Breast epithelium (tissue), 4 donors: ENCODE measurements around the gene CASP3. TPM values are rescaled to one million over a fixed set of nuclear protein-coding genes. Genes with fewer than 3 reads are reported as not detected.

Source experiments
- DNase-seq, 2 donors: peaks; one replicate each; pipeline ENCODE4 v3.0.0-alpha.2; 2019; ENCODE audit warnings: low spot score in 2 of 2
- H3K27ac ChIP-seq, 2 donors: fragments of 200-600 bp; sonication (generic) in 1 of 2; one replicate each; pipeline ENCODE4 v1.5.1; 2016 to 2019; ENCODE audit warnings: mild to moderate bottlenecking in 1 of 2
- H3K27me3 ChIP-seq, 2 donors: fragments of 200-600 bp; sonication (generic) in 1 of 2; one replicate each; pipeline versions ENCODE4 v1.5.1 to v1.6.0; 2017 to 2019; ENCODE audit warnings: control low read depth in 1 of 2, mild to moderate bottlenecking in 1 of 2
- H3K36me3 ChIP-seq: fragments of 200-600 bp; one replicate; pipeline ENCODE4 v1.5.1; 2019
- H3K4me1 ChIP-seq, 2 donors: fragments of 200-600 bp; sonication (generic); one replicate each; pipeline ENCODE4 v1.5.1; 2016 to 2019; ENCODE audit warnings: control low read depth in 1 of 2
- H3K4me3 ChIP-seq, 3 donors: fragments of 200-600 bp; sonication (generic); 1 replicate in 2 of 3; 2 replicates in 1 of 3; pipeline ENCODE4 v1.5.1; 2016 to 2019; ENCODE audit warnings: mild to moderate bottlenecking in 3 of 3, moderate library complexity in 2 of 3
- H3K9me3 ChIP-seq, 2 donors: fragments of 200-600 bp; sonication (generic) in 1 of 2; one replicate each; pipeline ENCODE4 v1.5.1; 2016 to 2019; ENCODE audit warnings: control low read depth in 1 of 2
- POLR2A ChIP-seq: fragments of 450-650 bp; IDR thresholded peaks from one replicate; pipeline ENCODE4 v1.6.1; 2016; ENCODE audit warnings: antibody characterized with exemption, mild to moderate bottlenecking, moderate library complexity
- POLR2AphosphoS5 ChIP-seq, 3 donors: sonication (generic); formaldehyde crosslinking; IDR thresholded peaks; one replicate each; pipeline ENCODE4 v1.6.1; 2017; ENCODE audit warnings: antibody characterized with exemption in 3 of 3
- intact Hi-C: fragments of 100-400 bp; cut with DNase I; formaldehyde crosslinking; loops from one replicate; pipeline ENCODE4 v1.15.1; 2023; ENCODE audit warnings: low total_unique reads
- total RNA-seq, 3 donors: library from RNA; depleted of rRNA; stranded (reverse); fragments of >200 nt; gene quantifications; one replicate each; pipeline ENCODE4 v1.1.0, GENCODE V29; 2016
- TF ChIP-seq, protein P1 (sequence below), 3 donors: fragments of 450-650 bp; IDR thresholded peaks; one replicate each; pipeline ENCODE4 v1.5.1; 2016 to 2017; ENCODE audit warnings: antibody characterized with exemption in 3 of 3, mild to moderate bottlenecking in 3 of 3, moderate library complexity in 3 of 3

The CASP3 gene
- total RNA-seq, 3 donors from 2014 or later = 16.4 to 20.9 (median 16.6) TPM

DNA sequence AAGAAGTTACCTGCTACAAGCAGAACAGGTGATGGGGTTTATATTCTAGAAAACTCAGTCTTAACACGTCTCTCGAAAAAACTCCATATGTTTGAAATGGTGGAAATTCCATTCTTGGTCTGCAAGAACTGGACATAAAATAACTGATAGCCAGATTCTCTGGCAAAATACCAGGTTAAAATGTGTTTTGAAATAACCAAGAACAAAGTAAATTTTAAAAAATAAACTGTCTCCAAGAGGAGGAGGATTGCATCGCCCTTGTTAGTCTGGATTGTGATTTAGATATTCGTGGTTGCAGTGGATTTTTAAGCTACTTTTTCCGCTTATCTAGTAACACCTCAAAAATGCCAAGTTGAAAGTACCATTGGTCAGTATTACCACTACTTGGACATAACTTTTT is 43.8 kb upstream of the CASP3 start:
- Histone ChIP-seq H3K4me3 (no peak overlapping the region), H3K9me3 (no peaks in the 10 kb centered on the region), H3K27me3 (no peaks in the 10 kb centered on the region), H3K27ac (no peak overlapping the region), H3K4me1 (no peaks in the 10 kb centered on the region), H3K36me3 (no peaks in the 10 kb centered on the region)
- TF ChIP-seq, protein P1, sequence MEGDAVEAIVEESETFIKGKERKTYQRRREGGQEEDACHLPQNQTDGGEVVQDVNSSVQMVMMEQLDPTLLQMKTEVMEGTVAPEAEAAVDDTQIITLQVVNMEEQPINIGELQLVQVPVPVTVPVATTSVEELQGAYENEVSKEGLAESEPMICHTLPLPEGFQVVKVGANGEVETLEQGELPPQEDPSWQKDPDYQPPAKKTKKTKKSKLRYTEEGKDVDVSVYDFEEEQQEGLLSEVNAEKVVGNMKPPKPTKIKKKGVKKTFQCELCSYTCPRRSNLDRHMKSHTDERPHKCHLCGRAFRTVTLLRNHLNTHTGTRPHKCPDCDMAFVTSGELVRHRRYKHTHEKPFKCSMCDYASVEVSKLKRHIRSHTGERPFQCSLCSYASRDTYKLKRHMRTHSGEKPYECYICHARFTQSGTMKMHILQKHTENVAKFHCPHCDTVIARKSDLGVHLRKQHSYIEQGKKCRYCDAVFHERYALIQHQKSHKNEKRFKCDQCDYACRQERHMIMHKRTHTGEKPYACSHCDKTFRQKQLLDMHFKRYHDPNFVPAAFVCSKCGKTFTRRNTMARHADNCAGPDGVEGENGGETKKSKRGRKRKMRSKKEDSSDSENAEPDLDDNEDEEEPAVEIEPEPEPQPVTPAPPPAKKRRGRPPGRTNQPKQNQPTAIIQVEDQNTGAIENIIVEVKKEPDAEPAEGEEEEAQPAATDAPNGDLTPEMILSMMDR (IDR thresholded peaks at IDR 0.05) = no peak
- TF ChIP-seq POLR2A = no peak
- TF ChIP-seq POLR2AphosphoS5 (IDR thresholded peaks at IDR 0.05) = no peak
- DNase-seq = no peak
- intact Hi-C loops = no loop called here

- TF ChIP-seq POLR2AphosphoS5 (IDR thresholded peaks at IDR 0.05) = no peak
- TF ChIP-seq POLR2A = no peak
- TF ChIP-seq, protein P1 (IDR thresholded peaks at IDR 0.05) = no peak
- DNase-seq = no peak
- Histone ChIP-seq H3K4me1 (no peaks in the 10 kb centered on the region), H3K4me3 (no peak overlapping the region), H3K36me3 (no peaks in the 10 kb centered on the region), H3K27me3 (no peaks in the 10 kb centered on the region), H3K27ac (no peak overlapping the region), H3K9me3 (no peaks in the 10 kb centered on the region)
- intact Hi-C loops = no loop called here
Observed at GRCh38 chr4:184689681-184690080, 40.4 kb upstream of the CASP3 start.

DNA sequence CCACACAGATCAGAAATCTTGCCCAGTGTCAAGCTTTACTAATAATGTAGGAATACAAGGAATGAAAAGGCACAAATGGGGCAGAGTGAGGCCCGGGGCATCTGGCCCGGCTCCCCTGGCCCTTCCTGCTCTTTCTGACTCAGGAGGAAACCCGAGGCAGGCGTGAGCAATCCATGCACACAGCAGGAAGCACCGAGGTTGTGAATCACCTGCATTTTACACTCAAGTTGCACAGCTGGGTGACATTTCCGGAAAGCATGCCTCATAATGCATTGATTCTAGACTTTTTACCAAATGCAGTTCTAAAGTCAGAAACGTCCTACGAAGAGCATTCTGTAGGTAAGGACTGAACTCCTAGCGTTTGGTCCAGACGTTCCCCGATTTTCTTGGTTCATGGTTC is 39.2 kb upstream of the CASP3 start:
- Histone ChIP-seq H3K36me3 (no peaks in the 10 kb centered on the region), H3K27me3 (no peaks in the 10 kb centered on the region), H3K4me1 (no peaks in the 10 kb centered on the region), H3K9me3 (no peaks in the 10 kb centered on the region), H3K27ac (no peak overlapping the region), H3K4me3 (no peak overlapping the region)
- TF ChIP-seq POLR2AphosphoS5 (IDR thresholded peaks at IDR 0.05) = no peak
- no peak for DNase-seq
- intact Hi-C loops = no loop called here

GRCh38 chr4:184688005-184688404 is 38.8 kb upstream of the CASP3 start:
- Histone ChIP-seq H3K27ac (no peak overlapping the region), H3K36me3 (no peaks in the 10 kb centered on the region), H3K27me3 (no peaks in the 10 kb centered on the region), H3K4me1 (no peaks in the 10 kb centered on the region), H3K4me3 (no peak overlapping the region), H3K9me3 (no peaks in the 10 kb centered on the region)
- no peak for DNase-seq
- TF ChIP-seq, protein P1 (IDR thresholded peaks at IDR 0.05) = no peak
- TF ChIP-seq POLR2A = no peak
- no peak for TF ChIP-seq POLR2AphosphoS5 (IDR thresholded peaks at IDR 0.05)
- intact Hi-C loops = no loop called here

DNA sequence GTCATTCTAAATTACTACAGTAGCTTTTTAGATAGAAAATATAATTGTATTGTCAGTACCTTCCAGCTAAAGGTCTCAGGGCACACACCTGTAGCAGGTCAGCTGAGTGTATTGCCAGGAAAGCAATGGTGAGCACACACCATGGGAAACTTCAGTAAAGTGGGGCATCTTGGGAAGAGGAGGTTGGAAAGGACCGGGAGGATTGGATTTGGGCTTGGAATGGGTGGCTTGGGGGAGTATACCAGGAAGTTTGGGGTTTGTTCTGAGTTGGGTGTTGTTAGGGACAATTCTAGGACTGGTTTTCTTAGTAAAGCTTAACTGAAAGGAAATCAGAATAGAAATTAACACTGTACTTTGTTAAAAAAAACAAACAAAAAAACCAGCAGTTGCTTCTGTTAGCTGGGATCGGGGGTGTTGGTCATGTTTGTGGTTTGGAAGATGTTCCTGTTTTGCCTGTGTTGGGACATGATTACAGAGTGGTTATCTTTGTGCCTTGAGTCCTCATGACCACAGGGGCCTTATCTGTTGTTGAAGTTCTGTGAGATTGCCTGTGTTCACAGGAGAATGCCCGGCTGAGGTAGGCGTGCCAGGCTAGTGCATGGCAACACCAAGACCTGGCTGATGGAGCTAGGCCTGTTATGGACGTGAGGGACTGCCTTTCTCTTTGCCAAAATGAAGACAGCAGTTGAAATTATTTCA is 35.4 kb upstream of the CASP3 start:
- H3K27ac ChIP-seq = no peak overlapping the region
- no peaks in the 10 kb centered on the region for H3K27me3 ChIP-seq
- no peak overlapping the region for H3K4me3 ChIP-seq
- TF ChIP-seq, protein P1 (IDR thresholded peaks at IDR 0.05) = no peak
- TF ChIP-seq POLR2A (no peak), POLR2AphosphoS5 (IDR thresholded peaks at IDR 0.05) (no peak)
- H3K9me3 ChIP-seq = no peaks in the 10 kb centered on the region
- no peak for DNase-seq
- intact Hi-C loops = no loop called here
- H3K36me3 ChIP-seq = no peaks in the 10 kb centered on the region
- no peaks in the 10 kb centered on the region for H3K4me1 ChIP-seq

- Histone ChIP-seq H3K36me3 (no peaks in the 10 kb centered on the region), H3K27ac (no peak overlapping the region), H3K4me1 (no peaks in the 10 kb centered on the region), H3K4me3 (no peak overlapping the region), H3K9me3 (no peaks in the 10 kb centered on the region), H3K27me3 (no peaks in the 10 kb centered on the region)
- TF ChIP-seq POLR2A = no peak
- TF ChIP-seq, protein P1 (IDR thresholded peaks at IDR 0.05) = no peak
- no peak for DNase-seq
- intact Hi-C loops = no loop called here
Observed at GRCh38 chr4:184681916-184682315, 32.7 kb upstream of the CASP3 start.
